Measurements from ENCODE around the gene DSG3.

The DSG3 gene

GRCh38 chr18:31511098-31511497 lies 63.6 kb downstream of the DSG3 start:
- no peaks in the 10 kb centered on the region for H3K27me3 ChIP-seq (ENCODE audit: insufficient read depth, low read length, poor library complexity, severe bottlenecking)
- H3K36me3 ChIP-seq (ENCODE audit: insufficient read depth, low read length), result no peaks in the 10 kb centered on the region
- H3K4me2 ChIP-seq (ENCODE audit: low read depth, low read length, poor library complexity, severe bottlenecking), result no peak overlapping the region
- no peak overlapping the region for H3K9ac ChIP-seq (ENCODE audit: low read depth, low read length, poor library complexity, severe bottlenecking)
- H3F3A ChIP-seq (ENCODE audit: low read depth), result no peaks in the 10 kb centered on the region
- H3K4me1 ChIP-seq (ENCODE audit: insufficient read depth, low read length, poor library complexity, severe bottlenecking), result no peaks in the 10 kb centered on the region
- H2AFZ ChIP-seq (ENCODE audit: low read length), result no peak overlapping the region
- H3K9me3 ChIP-seq (ENCODE audit: insufficient read depth, low read depth, low read length), result no peaks in the 10 kb centered on the region
- TF ChIP-seq CTCF (conservative IDR thresholded peaks at IDR 0.05; ENCODE audit: low read length) (peak; percentile 36; the same call in 1 of the 2 replicates), EZH2phosphoT487 (IDR thresholded peaks at IDR 0.05; ENCODE audit: borderline replicate concordance) (no peak)
- no peaks in the 10 kb centered on the region for H3K9me2 ChIP-seq (replicated peaks; ENCODE audit: low read depth, low read length)
- no peak overlapping the region for H3K4me3 ChIP-seq (ENCODE audit: low read length, poor library complexity, severe bottlenecking)
- no peaks in the 10 kb centered on the region for H4K20me1 ChIP-seq (ENCODE audit: insufficient read depth, low read length, poor library complexity, severe bottlenecking)
- no peaks in the 10 kb centered on the region for H3K79me2 ChIP-seq (ENCODE audit: insufficient read depth, low read length)

GRCh38 chr18:31512203-31512764 lies 64.7 kb downstream of the DSG3 start:
- no peaks in the 10 kb centered on the region for H3K9me3 ChIP-seq (ENCODE audit: insufficient read depth, low read depth, low read length)
- no peak overlapping the region for H3K4me2 ChIP-seq (ENCODE audit: low read depth, low read length, poor library complexity, severe bottlenecking)
- H3K9me2 ChIP-seq (replicated peaks; ENCODE audit: low read depth, low read length), result no peaks in the 10 kb centered on the region
- no peaks in the 10 kb centered on the region for H3K79me2 ChIP-seq (ENCODE audit: insufficient read depth, low read length)
- no peaks in the 10 kb centered on the region for H3K4me1 ChIP-seq (ENCODE audit: insufficient read depth, low read length, poor library complexity, severe bottlenecking)
- TF ChIP-seq CTCF (conservative IDR thresholded peaks at IDR 0.05; ENCODE audit: low read length) (no peak), EZH2phosphoT487 (IDR thresholded peaks at IDR 0.05; ENCODE audit: borderline replicate concordance) (no peak)
- no peaks in the 10 kb centered on the region for H3F3A ChIP-seq (ENCODE audit: low read depth)
- H3K4me3 ChIP-seq (ENCODE audit: low read length, poor library complexity, severe bottlenecking), result no peak overlapping the region
- no peak overlapping the region for H2AFZ ChIP-seq (ENCODE audit: low read length)
- no peaks in the 10 kb centered on the region for H4K20me1 ChIP-seq (ENCODE audit: insufficient read depth, low read length, poor library complexity, severe bottlenecking)
- no peak overlapping the region for H3K9ac ChIP-seq (ENCODE audit: low read depth, low read length, poor library complexity, severe bottlenecking)
- H3K36me3 ChIP-seq (ENCODE audit: insufficient read depth, low read length), result no peaks in the 10 kb centered on the region
- no peaks in the 10 kb centered on the region for H3K27me3 ChIP-seq (ENCODE audit: insufficient read depth, low read length, poor library complexity, severe bottlenecking)

- H3K4me3 ChIP-seq (ENCODE audit: low read length, poor library complexity, severe bottlenecking), result no peak overlapping the region
- no peak overlapping the region for H2AFZ ChIP-seq (ENCODE audit: low read length)
- no peaks in the 10 kb centered on the region for H3K9me2 ChIP-seq (replicated peaks; ENCODE audit: low read depth, low read length)
- H3K4me1 ChIP-seq (ENCODE audit: insufficient read depth, low read length, poor library complexity, severe bottlenecking), result no peaks in the 10 kb centered on the region
- H4K20me1 ChIP-seq (ENCODE audit: insufficient read depth, low read length, poor library complexity, severe bottlenecking), result no peaks in the 10 kb centered on the region
- no peaks in the 10 kb centered on the region for H3K27me3 ChIP-seq (ENCODE audit: insufficient read depth, low read length, poor library complexity, severe bottlenecking)
- no peak overlapping the region for H3K9ac ChIP-seq (ENCODE audit: low read depth, low read length, poor library complexity, severe bottlenecking)
- no peak overlapping the region for H3K4me2 ChIP-seq (ENCODE audit: low read depth, low read length, poor library complexity, severe bottlenecking)
- H3K79me2 ChIP-seq (ENCODE audit: insufficient read depth, low read length), result no peaks in the 10 kb centered on the region
- no peaks in the 10 kb centered on the region for H3F3A ChIP-seq (ENCODE audit: low read depth)
- H3K36me3 ChIP-seq (ENCODE audit: insufficient read depth, low read length), result no peaks in the 10 kb centered on the region
- H3K9me3 ChIP-seq (ENCODE audit: insufficient read depth, low read depth, low read length), result no peaks in the 10 kb centered on the region
- TF ChIP-seq CTCF (conservative IDR thresholded peaks at IDR 0.05; ENCODE audit: low read length) (no peak), EZH2phosphoT487 (IDR thresholded peaks at IDR 0.05; ENCODE audit: borderline replicate concordance) (no peak)
Observed at GRCh38 chr18:31513189-31513935, 65.8 kb downstream of the DSG3 start.

All from Loucy (cell line).